Tibial nerve (tissue), 4 donors: Measurements from ENCODE around the gene OR4C6.

Experiments used
- CTCF ChIP-seq, 5 experiments: fragments of 200-600 bp in 3 of 5; fragments of 450-650 bp in 2 of 5; sonication (generic) in 3 of 5; IDR thresholded peaks; one replicate each; pipeline ENCODE4 v1.5.1; 2016 to 2019; ENCODE audit warnings: antibody characterized with exemption in 5 of 5, mild to moderate bottlenecking in 3 of 5, moderate library complexity in 2 of 5
- EP300 ChIP-seq, 2 donors: sonication (generic); formaldehyde crosslinking; IDR thresholded peaks; one replicate each; pipeline ENCODE4 v1.6.1; 2017; ENCODE audit warnings: antibody characterized with exemption in 2 of 2, mild to moderate bottlenecking in 1 of 2

DNA sequence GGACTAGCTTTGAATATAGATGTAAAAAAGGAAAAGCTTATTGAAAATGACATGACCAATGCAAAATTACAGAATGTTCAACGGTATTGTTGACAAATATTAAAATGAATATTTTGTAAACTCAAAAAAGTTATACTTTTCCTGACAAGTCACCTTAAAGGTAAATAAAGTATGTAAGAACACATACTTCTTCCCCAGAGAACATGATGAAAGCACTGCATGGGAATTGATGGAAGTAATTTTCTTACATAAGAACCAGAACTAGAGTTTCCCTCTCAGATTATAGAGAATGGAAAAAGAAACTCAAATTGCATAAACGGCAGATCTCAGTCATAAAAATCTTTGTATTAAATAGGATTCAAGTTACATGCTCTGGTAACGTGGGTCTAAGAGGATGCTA is 27.2 kb upstream of the OR4C6 start, which contains the start of gene OR4P4:
- TF ChIP-seq CTCF (IDR thresholded peaks at IDR 0.05) (no peak), EP300 (IDR thresholded peaks at IDR 0.05) (no peak)
